NCI-H2107 (cell line): ENCODE results near the gene ADARB1.

ENCODE experiments used
- DNase-seq: peaks from one replicate; lab custom pipeline; 2025; lab: John Stamatoyannopoulos, UW

Gene ADARB1

DNA sequence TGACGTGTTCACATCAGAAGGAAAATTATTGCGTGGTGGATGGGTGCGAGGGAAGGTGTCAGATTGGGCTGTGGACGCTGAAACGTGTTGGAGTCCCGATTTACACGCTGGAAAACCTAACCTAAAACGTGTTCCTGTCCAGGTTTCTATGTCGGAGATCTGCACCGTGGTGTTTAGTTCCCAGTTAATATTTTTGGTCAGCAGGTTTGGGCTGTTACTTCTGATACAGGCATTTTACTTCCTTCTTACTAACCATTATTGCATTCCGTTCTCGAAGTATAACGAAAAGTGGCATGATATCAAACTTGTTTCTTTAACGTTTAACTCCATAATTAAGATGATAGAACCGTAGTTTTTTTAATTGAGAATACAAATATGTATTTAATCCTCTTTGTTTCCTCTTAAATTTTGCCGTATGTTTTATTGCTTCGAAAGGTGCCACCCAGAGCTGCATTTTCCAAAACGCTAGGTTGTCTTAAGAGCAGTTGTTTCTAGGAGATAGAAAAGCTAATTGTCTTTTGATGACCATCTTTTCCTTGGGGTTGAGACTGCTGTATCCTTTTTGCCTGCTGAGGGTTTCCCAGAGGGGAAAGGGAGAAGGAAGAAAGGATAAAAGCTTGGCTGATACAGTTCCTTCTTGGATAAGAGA, 1.3 kb downstream of the ADARB1 start:
- DNase-seq: no peak

DNA sequence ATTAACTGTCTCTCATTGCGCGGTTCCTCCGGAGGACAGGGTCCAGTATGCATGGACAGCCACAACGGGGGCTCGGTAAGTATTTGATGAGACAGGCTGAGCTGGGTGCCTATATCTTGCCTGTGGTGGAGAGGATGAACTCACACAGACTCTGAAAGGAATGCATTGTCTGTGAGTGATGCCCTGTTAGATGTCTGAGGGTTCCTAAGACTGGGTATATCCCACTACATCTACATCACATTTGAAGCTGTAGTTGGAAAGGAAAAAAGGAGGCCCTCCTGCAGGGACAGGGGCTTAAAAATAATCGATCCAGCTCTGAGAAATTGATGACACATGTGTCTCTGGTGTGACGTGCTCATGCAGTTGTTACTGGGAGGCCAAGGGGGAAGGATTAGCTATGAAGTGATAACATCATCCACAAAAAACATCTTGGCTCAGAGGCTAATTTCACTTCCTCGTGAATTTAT, 1.9 kb downstream of the ADARB1 start:
- DNase-seq: no peak

DNA sequence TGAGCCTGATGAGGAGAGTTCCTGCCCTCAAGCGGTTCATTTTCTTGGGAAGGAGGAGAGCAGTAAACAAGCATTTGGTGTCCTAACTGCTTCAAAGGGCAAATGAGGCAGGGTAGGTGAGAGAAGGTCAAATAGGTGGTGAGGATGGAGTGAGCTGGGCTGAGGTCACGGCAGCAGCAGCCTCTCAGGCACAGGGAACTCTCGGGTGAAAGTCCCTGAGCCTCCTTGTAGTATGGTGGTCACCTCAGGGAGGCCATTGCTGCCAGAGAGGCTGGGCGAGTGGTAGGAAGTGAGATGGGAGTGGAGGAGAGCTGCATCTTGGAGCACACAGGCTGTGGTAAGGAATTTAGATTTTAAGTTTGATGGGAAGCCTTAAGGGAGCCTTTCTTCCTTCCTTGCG, 4.0 kb downstream of the ADARB1 start:
- DNase-seq: no peak

DNA sequence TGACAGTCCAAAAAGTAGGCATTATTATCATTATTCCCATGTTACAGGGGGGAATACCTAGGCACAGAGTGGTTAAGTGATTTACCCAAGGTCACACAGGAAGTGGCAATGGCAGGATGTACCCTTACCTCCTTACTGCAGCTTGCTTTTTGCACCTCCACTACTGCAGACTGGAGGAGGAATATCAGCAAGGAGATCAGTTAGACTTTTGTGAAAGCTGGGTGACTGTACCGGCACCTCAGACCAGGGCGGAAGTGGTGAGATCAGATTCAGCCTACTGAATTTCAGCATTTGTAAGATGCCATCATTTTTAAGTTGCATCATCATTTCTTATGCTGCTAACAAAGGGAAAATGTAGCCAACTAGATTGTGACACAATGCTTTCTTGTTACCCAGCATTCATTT, 4.5 kb downstream of the ADARB1 start:
- DNase-seq: no peak

DNA sequence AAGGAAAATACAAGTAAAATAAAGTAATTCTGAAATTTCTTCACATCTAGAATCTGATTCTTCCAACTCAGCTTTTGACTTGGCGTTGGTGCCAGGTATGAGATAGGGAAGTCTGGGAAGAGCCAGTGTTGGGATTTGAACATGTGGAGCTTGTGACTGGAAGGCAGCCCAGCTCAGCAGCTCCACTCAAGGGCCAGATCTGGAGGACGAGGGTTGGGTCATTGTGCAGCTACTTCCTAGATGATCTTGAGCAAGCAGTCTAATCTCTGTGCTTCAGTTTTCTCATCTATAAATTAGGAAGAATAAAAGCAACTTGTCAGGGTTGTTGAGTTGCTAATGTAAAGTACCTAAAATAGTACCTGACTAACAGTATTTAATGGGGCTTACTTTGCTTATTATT, 5.0 kb downstream of the ADARB1 start:
- DNase-seq: no peak

DNA sequence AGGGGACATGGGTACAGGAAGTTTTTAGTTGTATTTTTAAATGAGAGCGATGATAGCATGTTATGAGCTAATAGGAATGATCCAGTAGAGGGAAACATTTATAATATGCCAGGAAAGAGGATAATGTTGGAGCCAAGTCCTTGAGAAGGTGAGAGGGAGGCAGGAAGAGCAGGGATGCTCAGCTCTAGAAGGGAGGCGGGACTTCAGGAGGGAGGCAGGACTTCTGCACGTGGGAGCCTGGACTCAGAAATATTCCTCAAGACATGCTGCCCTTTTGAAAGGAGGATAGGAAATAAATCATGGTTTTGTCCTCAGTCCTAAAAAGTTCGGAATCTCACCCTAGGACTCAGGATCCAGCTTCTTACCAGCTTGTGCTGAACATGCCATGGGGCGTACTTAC, 5.9 kb downstream of the ADARB1 start:
- no peak for DNase-seq

- DNase-seq: no peak
Measured at GRCh38 chr21:45080639-45081414, 6.4 kb downstream of the ADARB1 start.

DNA sequence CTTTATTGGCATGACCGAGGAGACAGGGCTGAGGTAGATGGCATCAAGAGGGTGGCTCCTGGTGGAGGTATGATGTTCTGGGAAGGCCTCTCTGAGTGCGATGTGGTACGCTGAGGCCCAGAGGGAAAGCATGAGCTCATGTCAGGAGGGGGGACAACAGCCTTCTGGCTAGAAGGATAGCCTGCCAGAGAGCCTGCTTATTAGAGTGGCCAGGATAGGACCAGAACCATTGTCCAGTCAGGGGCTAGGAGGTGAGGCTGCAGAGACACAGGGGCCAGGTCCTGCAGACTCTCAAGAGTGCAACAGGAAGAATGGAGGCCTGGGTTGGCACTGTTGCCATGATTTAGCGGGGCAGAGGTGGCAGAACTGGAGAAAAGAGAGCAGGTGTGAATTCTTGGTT, 7.3 kb downstream of the ADARB1 start:
- DNase-seq: no peak

DNA sequence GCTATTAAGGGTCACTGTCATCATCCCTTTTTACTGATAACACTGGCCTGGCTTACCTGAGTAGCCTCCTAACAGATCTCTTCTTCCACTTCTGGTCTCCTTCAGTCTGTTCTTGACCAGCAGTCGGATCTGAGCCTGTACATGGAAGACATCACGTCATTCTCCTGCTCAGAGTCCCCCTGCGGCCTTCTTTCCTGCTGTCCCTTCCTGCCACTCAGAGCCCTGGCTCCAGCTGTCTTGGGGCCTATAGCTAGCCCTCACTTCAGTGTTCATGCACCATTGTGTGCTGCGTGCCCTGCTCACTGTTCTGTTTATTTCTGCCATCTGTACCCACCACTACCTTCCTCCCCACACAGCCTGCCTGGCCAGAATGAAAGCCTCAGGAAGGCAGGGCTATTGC, 8.4 kb downstream of the ADARB1 start:
- no peak for DNase-seq

DNA sequence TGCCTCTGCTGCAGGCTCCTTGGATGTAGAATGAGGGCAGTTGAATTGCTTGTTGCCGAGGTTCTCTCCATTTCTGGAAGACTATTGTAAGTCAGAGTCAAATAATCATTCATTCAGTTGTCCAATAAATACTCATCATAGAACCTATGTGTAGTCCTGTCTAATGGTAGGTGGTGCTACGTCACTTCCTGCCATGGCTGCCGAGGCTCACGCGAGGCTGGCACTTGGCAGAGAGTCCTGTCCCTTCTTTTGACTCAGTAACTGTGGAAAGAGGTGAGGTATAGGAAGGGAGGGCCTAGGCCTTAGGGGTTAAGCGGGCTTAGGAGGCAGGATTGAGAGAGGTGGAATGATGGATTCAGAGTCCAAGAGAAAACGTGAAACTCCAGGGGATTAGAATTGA, 9.7 kb downstream of the ADARB1 start:
- no peak for DNase-seq

DNA sequence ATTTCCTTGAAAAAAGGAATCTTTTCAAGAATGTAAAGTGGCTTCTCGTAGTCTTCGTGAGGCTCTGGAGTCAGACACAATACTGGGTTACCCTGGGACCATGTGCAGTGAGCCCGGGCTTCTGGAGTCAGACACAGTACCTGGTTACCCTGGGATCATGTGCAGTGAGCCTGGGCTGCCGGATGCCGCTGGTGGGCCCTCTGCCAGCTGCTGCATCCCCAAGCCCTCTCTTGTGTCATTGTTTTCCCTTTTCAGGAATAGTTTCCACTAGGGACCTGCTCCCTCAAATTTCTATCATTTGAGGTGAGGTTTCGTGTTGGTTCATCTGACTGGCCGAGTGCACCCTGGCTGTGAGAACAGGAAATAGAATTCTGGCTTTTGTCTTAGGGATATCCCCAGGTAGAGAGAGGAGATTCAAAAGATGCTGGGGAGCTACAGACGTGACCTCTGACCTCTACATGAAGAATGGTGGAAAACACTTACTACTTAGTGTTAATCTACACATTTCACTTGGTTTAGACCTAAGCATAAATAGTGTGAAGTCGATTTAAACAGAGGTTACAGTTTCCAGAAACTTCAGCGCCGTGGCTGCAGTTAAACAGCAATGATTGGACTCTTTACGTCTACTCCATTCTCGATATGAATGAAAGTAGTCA, 10.6 kb downstream of the ADARB1 start:
- DNase-seq: no peak

- DNase-seq: no peak
Measured at GRCh38 chr21:45085700-45086099, 11.3 kb downstream of the ADARB1 start.

DNA sequence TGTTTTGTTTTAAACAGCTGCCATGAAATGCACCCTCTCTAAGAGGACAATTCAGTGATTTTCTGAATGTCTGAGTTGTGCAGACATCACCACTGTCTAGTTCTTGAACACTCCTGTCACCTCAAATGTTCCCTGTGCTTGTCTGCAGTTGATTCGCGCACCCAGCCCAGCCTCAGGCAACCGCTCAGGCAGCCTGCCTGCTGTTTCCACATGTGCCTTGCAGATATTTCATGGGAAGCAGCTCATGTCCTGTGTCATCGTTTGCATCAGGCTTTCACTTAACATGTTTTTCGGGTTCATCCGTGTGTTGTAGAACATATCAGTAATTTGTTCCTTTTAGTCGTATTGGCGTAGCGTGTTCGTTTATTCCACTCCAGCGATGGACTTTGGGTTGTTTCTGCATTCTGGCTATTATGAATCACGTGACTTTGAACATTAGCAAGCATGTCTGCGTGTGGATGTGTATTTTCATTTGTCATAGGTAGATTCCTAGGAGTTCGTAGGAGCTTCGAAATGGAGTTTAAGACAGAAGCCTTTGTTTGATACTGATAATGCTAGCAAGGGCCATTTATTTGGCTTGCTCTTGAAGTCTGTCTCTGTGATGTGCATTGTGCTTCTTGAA, 12.1 kb downstream of the ADARB1 start:
- DNase-seq: no peak

DNA sequence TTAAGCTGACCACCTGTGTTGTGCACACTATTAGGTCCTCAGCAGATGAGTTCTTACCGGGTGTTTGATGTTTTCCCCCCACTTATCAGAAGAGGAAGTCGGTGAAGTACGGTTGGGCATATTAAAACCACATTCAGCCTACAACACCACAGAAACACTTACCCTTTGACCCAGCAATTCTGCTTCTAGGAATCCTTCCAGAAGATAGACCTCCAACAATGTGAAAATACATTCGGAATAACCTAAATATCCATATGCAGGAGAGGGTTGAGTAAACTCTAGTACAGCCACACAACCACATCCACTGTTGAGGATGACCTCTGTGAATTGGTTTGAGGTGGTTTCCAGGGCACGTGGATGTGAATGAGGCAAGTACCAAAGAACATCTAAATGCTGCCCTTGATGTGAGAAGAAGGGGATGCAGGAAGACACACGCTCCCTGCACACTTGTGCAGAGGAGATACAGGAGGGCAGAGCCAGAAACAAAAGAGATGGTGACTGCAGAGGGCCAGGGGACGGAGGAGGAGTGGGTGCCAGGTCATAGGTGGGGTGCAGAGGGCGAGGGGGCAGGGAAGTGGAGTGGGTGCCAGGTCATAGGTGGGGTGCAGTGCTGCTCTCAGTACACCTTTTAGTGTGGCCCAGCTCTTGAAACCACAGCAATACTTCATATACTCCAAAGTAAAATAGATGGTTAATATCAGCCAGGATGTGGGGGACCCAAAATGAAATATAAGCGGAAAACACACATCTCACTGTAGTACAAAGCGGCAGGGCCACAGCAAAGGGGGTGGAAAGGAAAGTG, 12.8 kb downstream of the ADARB1 start:
- DNase-seq: no peak

DNA sequence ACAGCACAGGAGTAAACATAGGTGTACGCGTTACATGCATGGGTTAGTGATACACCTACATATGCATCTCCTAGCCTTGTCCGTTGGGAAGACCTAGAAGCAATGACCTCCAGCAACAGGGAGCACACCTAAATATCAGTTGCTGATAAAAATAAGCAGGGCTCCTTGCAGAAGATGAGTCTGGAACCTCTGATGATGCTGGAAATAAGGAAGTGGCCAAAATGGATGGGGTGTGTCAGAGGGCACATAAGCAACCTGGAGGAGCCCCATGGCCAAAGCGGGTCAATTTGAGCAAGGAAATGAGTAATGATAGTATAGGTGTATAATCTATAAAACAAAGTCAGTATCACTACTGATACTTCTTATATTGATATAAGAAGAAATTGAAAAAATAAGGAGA, 13.7 kb downstream of the ADARB1 start:
- DNase-seq: no peak

GRCh38 chr21:45088729-45089128, 14.3 kb downstream of the ADARB1 start:
- DNase-seq: no peak

DNA sequence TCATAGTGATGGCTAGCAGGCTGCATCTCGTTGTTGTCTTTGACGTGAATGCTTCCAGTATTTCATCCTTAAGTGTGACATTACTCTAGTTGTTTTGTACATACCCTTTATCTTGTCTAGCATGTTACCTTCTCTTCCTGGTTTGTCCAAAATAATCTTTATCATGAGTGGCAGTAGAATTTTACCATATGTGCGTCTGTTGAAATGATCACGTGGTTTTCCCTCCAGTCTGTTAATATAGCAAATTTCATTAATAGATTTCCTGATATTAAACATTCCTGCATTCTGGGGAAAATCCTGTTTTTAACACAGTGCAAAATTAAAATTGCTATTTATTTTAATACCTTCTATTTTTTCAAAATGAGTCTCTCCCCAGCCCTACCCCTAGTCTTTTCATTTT, 15.6 kb downstream of the ADARB1 start:
- no peak for DNase-seq

GRCh38 chr21:45090966-45091365, 16.6 kb downstream of the ADARB1 start:
- DNase-seq: no peak

GRCh38 chr21:45091550-45092322, 17.4 kb downstream of the ADARB1 start:
- no peak for DNase-seq

GRCh38 chr21:45093035-45093532, 18.7 kb downstream of the ADARB1 start:
- no peak for DNase-seq

DNA sequence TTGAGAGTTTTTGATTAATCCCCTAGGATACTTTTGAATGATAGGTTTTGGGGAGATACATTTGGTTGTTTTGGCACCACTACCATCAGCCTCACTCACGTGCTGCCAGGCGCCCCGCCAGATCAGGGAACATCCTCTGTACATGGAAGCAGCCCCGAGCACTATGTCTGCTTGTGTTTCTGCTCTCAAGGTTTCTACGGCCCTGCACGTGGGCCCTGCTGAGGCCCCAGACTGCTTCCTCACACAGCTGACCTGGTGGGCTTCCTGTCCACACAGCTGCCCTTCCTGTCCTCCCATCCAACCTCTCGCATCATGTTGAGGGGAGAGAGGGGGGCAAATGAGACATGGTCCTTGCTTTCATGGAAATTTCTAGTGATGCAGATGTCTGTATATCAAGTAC, 20.0 kb downstream of the ADARB1 start:
- DNase-seq: no peak
